NAMALWA (cell line): ENCODE results near the gene OR52B4.
A peak's percentile ranks its signal among the peaks of the same experiment; 100 is the strongest.
"Not testable (repeated sequence)": the region's sequence is repeated elsewhere in the genome, so short reads cannot be mapped to it uniquely, and the experiment has no call there.

Experiments used
- DNase-seq: peaks from one replicate; pipeline ENCODE4 v3.0.0-alpha.2; 2015; ENCODE audit warnings: low spot score

The OR52B4 gene

DNA sequence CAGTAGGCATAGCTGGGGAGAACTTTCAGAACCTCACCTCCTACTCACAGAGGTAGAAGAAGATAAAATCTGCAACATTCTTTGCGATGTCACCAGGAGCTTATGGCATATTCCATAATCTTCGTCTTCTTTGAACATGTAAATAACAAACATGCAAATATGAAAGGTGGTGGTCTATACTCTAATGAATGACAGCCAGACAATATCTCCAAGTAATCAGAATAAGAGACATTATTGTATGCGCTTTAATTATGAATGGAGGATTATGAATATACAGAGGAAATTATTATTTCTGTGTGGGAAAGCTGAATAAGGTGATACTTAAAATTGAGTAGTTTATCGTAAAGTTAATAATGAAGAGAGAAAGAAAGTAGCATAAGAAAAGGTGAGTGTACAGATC, at the start of gene OR52B4:
TSS of gene OR52B4 (minus strand) at position 101 of the 400 bp plus-strand sequence. CDS start at position 10, 91 bp downstream.
- no peak for DNase-seq

DNA sequence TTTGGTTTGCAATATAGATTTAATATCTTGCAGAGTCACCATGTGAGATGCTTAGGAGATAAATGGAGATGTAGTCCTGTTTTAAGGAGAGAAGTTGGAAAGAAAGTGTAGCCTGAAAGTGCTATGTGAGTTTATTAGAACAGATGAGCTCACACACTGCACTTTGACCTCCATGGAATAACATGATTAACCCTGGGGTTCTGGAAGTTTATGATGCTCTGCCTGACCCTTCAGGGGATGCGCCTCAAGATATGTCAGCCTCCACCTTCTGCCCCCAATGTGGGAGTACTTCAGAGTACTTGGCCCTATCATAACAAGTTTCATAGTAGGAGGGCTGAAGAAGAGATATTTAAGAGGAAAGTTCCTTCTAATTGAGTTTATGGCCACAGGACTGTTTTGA, 48.6 kb upstream of the OR52B4 start:
- no peak for DNase-seq

DNA sequence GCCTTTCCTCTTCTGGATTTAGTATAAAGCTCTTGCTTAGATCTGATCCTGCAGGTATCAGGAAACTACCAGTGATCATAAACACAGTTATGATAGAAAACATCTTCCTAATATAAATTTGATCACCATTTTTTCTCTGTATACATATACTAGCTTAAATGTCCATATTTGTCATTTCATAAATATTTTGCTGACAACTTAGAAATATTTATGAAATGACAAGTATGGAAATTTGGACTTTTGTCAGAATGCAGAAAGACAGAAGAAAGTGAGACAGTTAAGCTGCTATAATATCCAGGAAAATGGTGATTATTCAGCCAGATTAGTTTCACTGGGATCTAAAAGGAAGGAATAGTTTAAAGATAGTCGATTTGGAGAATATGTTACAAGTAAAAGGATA, 48.1 kb upstream of the OR52B4 start:
- DNase-seq = no peak

DNA sequence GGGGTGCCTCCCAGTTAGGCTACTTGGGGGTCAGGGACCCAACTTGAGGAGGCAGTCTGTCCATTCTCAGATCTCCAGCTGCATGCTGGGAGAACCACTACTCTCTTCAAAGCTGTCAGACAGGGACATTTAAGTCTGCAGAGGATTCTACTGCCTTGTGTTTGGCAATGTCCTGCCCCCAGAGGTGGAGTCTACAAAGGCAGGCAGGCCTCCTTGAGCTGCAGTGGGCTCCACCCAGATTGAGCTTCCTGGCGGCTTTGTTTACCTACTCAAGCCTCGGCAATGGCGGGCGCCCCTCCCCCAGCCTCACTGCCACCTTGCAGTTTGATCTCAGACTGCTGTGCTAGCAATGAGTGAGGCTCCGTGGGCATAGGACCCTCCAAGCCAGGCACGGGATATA, 38.0 kb upstream of the OR52B4 start:
- not testable (repeated sequence) for DNase-seq

DNA sequence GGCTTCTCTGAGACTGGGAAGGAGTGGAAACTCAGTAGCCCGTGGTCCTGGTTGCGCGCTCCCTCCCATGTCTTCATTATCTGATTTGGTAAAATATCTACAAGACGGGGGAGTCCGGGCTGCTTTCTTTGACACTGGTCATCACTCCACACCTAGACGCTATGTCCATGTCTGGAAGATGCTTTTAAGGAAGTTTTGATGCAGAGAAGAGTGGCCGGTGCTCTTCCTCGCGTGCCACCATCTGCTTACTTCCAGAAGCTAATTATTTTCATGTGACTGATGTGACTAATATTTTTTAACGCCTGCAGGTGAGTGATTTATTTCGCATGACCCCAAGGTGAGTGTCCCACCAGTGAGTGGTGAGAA, 25.7 kb upstream of the OR52B4 start:
- no peak for DNase-seq

DNA sequence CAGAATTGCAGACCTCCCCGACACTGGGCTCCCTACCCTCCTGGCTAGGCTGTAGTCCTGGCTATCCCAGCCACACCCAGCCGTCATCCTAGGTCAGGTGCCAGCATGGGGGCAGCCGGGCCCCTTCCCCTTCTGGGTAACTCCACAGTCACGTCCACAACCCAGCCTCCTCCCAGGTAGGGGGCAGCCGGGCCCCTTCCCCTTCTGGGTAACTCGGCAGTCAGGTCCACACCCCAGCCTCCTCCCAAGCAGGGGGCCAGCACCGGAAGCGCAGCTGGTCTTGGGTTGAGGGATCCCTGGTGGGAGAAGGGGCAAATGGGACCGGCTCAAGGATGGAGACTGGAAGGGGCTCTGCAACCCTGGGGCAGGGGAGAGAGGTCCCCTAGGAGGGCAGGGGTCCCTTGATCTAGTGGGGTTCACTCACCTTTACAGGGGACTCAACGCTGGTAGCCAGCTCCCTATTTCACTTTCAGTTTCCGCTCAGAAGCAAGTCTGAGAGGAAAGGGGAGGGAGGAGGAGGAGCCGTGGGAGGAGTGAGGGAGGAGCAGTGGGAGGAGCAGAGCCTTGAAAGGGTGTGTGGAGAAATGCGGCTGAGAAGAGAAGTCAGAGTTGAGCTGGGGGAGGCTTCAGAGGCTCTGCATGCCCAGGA, 25.1 kb upstream of the OR52B4 start, which contains the start of gene TRIM21:
TSS of gene TRIM21 (minus strand) at position 494 of the 649 bp plus-strand sequence. CDS start 3,293 bp downstream, outside the sequence.
- peak; percentile 94 for DNase-seq

DNA sequence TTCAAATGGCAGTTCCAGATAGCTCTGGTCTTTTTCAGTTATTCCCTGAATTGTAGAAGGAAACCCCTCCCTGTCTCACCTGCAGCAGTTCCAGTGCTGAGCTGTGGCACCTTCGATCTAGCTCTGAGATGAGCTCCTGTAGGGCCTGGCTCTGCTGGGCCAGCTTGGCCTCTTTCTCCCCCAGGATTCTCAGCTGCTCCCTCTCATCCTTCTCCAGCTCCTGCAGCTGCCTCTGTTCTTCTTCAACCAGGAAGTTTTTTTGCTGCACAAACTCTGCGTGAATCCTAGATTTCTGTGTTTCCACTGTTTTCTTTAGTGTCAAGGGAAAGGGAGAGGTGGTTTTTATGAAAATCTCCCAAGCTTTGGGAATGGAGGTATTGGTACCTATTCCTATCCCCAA, 20.0 kb upstream of the OR52B4 start:
- DNase-seq = no peak

DNA sequence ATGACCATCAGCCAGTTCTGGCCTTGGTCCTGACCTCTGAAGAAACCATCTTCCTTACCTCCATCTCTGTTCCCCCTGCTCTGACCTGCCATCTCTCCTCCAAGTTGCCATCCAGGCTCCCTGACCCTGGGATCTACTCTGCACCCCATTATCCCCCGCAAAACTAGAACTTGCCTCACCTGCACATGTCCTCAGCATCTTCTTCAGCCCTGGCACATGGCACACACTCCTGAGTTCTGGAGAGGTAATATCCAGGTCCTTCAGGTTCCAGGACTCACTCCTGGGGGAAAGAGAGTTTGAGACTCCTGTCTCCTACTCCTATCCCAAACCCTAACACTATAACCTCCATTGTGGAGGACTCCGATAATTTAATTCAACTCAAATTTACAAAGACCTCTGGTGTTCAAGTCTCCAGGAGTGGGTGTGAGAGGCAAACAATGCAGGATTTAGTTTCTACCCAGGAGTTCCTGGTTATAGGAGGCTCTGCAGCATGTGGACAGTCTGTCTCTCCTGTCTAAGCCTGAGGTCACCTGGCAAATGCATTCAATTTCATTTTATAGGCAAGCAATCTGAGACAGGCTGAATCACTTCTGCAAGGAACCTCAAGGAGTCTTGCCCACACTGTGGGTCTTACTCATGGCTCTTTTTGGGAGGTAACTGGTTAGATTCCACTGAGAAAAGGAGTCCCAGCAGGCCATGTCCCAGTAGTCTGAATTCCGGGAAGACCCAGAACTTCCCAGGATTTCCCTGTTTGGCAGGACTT, 18.0 kb upstream of the OR52B4 start:
- no peak for DNase-seq

DNA sequence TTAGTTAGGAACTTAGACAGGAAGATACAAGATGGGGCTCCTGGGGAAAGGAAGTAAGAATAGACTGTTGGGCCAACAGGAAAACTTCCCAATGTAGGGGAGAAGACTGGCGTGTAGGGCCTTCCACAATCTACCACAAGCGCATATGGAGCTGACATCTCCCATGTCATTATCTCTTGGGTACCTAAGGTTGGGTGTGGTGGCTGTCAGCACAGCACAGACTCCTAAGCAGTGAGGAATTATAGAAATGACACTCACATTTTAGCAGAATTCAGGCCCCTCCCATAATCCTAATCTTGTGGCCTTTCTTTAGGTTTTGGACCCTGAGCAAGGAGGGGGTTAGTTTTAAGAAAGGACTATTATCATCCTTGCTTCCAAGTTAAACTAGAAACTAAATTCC, 13.7 kb upstream of the OR52B4 start:
- DNase-seq = no peak

DNA sequence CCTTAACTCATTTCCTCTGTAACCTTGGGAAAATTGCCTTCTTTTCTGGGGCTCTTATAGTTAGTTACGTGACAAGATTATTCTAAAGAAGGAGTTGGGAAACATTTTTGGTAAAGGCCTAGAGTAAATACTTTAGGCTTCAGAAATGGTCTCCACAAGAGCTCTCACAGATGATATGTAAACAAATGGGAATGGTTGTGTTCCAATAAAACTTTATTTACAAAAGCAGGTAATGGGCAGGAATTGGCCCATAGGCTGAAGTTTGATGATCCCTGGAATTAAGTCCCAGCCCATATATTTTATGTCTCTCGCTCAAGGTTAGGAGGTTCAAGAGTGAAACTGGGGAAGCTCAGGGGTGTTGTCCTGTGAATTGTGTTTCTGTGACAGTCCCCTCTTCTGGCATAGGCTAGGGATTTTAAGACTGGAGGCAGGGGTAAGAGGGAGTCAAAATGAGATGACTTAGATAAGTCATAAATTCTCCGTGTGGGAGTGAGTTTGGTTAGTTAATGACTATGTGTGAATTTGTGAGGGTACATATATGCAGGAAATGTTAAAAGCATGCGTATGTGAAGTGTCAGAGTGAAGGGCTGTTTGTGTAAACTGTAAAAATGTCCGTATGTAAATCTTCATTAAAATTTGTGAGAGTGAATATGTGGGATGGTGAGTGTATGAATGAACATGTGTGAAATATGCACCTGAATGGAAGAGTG, 7.4 kb upstream of the OR52B4 start:
- DNase-seq = no peak

DNA sequence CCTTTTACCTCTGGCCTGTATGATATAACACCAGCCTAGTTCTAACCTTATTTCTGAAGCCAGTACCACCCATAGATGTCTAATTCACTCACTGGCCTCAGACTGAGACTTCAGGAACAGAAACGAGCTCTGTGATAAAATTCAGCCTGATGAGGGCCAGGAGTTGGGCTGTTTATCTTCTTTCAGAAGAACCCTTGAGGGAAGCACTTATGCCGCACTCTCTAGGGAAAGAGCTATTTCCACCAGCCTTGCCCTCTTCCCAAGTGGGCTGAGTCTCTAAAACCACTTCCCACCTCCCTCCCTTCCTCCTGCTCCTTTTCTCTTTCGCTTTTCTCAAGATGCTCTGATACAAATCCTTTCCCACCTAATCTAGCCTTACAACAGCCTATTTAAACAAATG, 2.0 kb upstream of the OR52B4 start:
- no peak for DNase-seq

DNA sequence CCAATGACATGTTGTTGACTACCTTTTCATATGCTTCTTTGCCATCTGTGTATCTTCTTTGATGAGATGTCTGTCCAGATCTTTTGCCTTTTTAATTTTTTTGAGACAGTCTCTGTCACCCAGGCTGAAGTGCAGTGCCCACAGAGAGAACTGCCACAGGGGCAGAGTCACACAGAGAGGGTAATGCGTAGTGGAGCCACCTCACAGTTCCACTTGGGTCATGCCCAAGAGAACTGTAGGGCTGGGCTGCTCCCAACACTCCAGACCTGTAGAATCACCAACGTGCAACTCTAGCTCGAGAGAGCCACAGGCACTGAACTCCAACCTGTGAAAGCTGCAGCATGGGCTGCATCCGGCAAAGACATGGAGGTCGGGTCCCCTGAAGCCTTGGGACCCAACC, 20.0 kb downstream of the OR52B4 start:
- DNase-seq = not testable (repeated sequence)

DNA sequence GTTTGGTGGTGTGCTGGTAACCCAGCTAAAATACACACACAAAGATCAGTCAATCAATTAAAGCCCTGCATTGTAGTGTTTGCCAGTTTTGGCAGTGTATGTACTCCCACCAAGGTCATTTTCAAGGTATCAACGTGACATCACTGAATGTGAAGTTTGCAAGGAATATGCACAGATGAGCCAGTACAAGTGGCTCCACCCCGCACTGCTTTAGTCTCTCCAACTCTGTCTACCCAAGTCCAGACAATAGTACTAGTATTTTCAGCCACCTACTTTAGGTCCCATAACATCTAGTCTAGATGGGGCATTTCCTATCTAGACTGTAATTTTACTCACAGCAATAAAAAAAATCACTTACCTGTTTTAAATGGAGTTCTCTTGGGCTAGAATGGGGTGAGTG, 22.8 kb downstream of the OR52B4 start:
- DNase-seq = not testable (repeated sequence)

DNA sequence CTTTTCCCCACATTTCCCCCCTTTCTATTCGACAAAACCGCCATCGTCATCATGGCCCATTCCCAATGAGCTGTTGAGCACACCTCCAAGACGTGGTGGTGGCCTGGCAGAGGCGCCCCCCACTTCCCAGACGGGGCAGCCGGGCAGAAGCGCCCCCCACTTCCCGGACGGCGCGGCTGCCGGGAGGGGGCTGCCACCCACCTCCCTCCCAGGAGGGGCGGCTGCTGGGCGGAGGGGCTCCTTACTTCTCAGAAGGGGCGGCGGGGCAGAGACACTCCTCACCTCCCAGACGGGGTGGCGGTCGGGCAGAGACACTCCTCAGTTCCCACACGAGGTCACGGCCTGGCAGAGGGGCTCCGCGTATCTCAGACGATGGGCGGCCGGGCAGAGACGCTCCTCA, 33.8 kb downstream of the OR52B4 start:
- DNase-seq = not testable (repeated sequence)
